Osteocyte (in vitro differentiated cells): ENCODE data around the gene ATRIP. TPM values are rescaled to one million over a fixed set of nuclear protein-coding genes. Genes with fewer than 3 reads are reported as not detected.

ENCODE experiments used
- DNase-seq: peaks from one replicate; pipeline ENCODE4 v3.0.0; 2021; ENCODE audit warnings: mixed read lengths; ENCODE audit not compliant: unreplicated experiment; ENCODE audit errors: extremely low spot score
- H3K27ac Mint-ChIP-seq: one replicate; pipeline ENCODE4 v1.8.0; 2021; ENCODE audit warnings: mild to moderate bottlenecking, mixed read lengths; ENCODE audit not compliant: unreplicated experiment
- H3K27me3 Mint-ChIP-seq: one replicate; pipeline ENCODE4 v1.8.0; 2021; ENCODE audit warnings: mixed read lengths; ENCODE audit not compliant: unreplicated experiment
- H3K36me3 Mint-ChIP-seq: one replicate; pipeline ENCODE4 v1.8.0; 2021; ENCODE audit warnings: mixed read lengths; ENCODE audit not compliant: unreplicated experiment
- H3K4me1 Mint-ChIP-seq: one replicate; pipeline ENCODE4 v1.8.0; 2021; ENCODE audit warnings: mixed read lengths; ENCODE audit not compliant: unreplicated experiment
- H3K4me3 Mint-ChIP-seq: one replicate; pipeline ENCODE4 v1.8.0; 2021; ENCODE audit warnings: mild to moderate bottlenecking, moderate library complexity, mixed read lengths; ENCODE audit not compliant: unreplicated experiment
- H3K9me3 Mint-ChIP-seq: one replicate; pipeline ENCODE4 v1.8.0; 2021; ENCODE audit warnings: mixed read lengths; ENCODE audit not compliant: unreplicated experiment
- long read RNA-seq: library from polyadenylated mRNA; unstranded; transcript quantifications from one replicate; pipeline ENCODE4 v2.0.0, GENCODE V29; 2021
- total RNA-seq: library from RNA; stranded (reverse); gene quantifications from 2 replicates; pipeline ENCODE4 v1.2.1, GENCODE V29; 2021
- TF ChIP-seq, protein P1 (sequence below): fragments of 200-600 bp; sonication (generic); IDR thresholded peaks from 2 replicates; pipeline ENCODE4 v1.5.0; 2021; ENCODE audit warnings: antibody characterized with exemption, mild to moderate bottlenecking, moderate library complexity

ATRIP gene
- total RNA-seq: 8.5 and 9.3 TPM in 2 replicates
- long read RNA-seq, partial matches to known transcripts: 9 of 12 reads
- long read RNA-seq, other reads (novel, unspliced or antisense): 3 of 12 reads

DNA sequence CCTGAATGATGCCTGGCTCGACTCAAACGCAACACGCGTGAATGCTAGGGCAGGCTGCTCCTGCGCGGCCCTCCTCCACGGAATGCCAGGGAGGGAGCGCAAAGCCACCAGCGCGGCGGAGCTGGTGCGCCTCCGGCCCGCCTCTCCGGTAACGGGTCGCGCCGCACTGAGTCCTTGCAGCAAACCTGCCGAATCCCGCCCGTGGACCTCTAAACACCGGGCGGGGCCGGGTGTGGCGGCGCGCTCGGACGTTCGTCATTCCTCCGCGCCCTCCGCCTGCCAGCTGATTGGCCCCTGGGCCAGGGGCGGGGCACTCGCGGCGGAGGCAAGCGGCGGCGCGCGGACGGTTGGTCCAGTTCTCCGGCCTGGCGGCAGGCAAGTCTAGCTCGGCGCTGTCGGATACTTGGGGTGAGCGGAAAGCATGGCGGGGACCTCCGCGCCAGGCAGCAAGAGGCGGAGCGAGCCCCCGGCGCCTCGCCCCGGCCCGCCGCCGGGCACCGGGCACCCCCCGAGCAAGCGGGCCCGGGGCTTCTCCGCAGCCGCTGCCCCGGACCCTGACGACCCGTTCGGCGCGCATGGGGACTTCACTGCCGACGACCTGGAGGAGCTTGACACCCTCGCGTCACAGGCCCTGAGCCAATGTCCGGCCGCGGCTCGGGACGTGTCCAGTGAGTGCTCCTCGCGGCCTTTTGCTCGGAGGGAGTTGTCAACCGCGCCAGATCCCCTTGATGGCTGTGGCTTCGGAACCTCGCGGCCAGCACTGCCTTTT is at the start of gene ATRIP:
Gene ATRIP (plus strand): TSS at position 313 of the 769 bp plus-strand sequence. CDS start 109 bp downstream, at position 422.
- Mint-ChIP-seq H3K36me3 (peaks cover 9% of the 10 kb centered on the region), H3K9me3 (no peaks in the 10 kb centered on the region), H3K27ac (peak within 1 kb of the TSS; percentile 88), H3K27me3 (no peaks in the 10 kb centered on the region), H3K4me3 (peak within 1 kb of the TSS; percentile 88), H3K4me1 (peaks cover 36% of the 10 kb centered on the region)
- TF ChIP-seq, protein P1, sequence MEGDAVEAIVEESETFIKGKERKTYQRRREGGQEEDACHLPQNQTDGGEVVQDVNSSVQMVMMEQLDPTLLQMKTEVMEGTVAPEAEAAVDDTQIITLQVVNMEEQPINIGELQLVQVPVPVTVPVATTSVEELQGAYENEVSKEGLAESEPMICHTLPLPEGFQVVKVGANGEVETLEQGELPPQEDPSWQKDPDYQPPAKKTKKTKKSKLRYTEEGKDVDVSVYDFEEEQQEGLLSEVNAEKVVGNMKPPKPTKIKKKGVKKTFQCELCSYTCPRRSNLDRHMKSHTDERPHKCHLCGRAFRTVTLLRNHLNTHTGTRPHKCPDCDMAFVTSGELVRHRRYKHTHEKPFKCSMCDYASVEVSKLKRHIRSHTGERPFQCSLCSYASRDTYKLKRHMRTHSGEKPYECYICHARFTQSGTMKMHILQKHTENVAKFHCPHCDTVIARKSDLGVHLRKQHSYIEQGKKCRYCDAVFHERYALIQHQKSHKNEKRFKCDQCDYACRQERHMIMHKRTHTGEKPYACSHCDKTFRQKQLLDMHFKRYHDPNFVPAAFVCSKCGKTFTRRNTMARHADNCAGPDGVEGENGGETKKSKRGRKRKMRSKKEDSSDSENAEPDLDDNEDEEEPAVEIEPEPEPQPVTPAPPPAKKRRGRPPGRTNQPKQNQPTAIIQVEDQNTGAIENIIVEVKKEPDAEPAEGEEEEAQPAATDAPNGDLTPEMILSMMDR: no peak
- DNase-seq: peak; percentile 96

DNA sequence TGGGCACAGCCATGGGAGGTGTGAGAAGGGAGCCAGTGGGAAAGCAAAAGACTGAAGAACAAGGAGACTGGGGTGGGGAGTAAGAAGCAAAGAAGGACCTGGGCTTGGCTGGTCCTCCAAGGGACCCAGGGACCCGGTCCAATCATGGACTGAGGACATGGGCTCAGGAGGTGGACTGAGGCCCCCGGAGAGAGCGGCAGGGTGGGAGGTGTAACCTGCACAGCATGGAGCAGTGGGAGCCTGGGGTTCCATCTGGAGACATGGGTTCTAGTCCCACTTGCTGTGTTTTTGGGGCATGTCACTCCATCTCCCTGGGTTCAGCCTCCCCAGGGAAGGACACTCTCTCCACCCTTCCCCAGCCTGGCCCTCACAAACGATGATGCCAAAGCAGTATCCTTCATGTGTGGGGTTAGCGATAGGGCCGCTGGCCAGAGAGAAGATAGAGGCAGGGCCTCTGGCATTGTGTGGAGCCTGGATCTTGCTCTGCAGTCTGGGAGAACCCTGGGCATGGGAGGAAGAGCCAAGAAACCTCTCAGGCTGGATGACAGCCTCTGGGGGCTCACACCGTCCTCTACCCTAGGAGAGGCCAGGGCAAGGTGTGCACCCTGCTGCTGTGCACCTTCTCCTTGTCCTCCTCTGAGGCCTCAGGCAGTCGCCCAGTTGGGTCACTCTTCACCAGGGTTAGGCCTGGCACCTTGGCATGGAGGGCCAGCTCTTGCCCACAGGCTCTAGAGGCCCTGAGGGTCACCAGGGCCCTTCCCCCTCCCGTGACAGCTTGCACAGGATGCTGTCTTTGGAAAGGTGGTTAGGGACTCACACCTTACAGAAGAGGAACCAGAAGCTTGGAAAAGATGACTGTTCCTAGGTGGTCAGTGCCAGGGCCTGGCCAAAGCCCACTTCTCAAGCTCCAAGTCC is 48.5 kb upstream of the ATRIP start:
- Mint-ChIP-seq H3K36me3 (no peaks in the 10 kb centered on the region), H3K9me3 (no peaks in the 10 kb centered on the region), H3K27me3 (peaks cover 18% of the 10 kb centered on the region), H3K27ac (no peak overlapping the region), H3K4me1 (peaks cover 21% of the 10 kb centered on the region), H3K4me3 (no peak overlapping the region)
- DNase-seq: no peak
- TF ChIP-seq, protein P1: no peak

DNA sequence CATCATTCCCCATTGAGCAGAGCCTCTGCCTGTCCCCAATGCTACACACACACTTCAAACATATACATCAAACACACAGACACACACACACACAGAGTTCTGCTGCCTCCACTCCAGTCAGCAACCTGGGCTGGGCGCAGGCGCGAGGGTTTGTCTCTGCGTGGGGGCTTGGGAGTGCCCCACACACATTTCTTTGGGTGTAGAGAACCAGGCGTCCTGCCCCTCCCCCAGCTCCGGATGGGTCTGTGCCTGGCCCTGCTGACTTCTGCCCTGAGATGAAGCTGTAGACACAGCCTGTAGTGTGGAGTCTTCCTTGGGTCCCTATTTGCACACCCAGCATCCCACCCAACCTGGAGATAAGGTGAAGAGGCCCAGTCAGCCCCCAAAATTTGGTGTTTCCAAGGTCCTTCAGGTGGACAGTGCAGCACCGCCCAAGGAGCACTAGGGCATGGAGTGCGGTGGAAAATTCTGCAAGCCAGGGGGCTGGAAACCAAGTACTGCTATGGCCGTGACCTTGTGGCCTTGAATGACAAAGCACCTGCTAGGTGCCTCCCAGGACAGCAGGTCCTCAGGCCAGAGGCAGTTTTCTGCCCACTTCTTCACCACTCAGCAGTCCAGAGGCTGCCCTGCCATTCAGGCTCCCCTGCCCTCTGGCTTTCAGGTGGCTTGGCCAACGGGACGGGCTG is 47.7 kb upstream of the ATRIP start:
- peaks cover 3% of the 10 kb centered on the region for H3K36me3 Mint-ChIP-seq
- peaks cover 18% of the 10 kb centered on the region for H3K27me3 Mint-ChIP-seq
- TF ChIP-seq, protein P1: no peak
- no peak for DNase-seq
- H3K4me1 Mint-ChIP-seq: peaks cover 25% of the 10 kb centered on the region
- no peak overlapping the region for H3K27ac Mint-ChIP-seq
- H3K4me3 Mint-ChIP-seq: no peak overlapping the region
- no peaks in the 10 kb centered on the region for H3K9me3 Mint-ChIP-seq

DNA sequence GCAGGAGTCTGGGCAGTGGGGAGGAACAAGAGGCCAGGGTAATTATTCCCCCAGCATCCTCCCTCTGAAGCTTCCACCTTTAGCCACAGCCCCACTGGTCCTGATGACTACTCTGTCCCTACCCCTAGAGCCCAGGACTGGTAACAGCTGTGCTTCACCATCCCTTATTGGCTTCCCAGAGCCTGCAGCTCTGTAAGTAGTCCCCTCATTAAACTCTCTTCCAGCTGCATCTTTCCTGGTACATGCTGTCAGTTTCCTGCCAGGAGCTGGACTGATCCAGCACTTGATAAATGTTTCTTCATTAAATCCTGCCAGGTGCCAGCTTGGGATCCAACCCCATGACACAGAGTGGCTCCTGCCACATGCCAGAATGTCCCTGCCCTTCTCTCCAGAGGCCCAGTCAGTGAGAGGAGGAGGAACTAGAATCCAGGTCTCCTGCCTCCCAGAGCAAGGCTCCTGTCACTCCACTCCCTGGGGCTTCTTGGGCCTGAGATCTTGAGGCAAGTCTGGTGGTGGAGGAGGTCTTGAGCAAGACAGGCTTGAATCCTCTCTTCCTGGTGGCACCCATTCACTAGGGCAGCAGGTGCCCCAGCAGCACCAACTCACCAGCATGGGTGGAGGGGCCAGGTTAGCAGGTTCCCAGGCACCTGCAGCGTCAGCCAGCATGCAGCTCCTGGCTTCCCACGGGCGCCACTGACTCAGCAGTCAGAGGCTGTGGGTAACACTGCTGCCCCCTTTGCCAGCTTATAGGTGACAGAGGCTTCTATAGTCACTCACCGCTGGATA is 47.0 kb upstream of the ATRIP start:
- TF ChIP-seq, protein P1: no peak
- H3K27ac Mint-ChIP-seq: no peak overlapping the region
- peaks cover 25% of the 10 kb centered on the region for H3K4me1 Mint-ChIP-seq
- DNase-seq: no peak
- no peaks in the 10 kb centered on the region for H3K9me3 Mint-ChIP-seq
- peaks cover 15% of the 10 kb centered on the region for H3K27me3 Mint-ChIP-seq
- H3K4me3 Mint-ChIP-seq: no peak overlapping the region
- peaks cover 7% of the 10 kb centered on the region for H3K36me3 Mint-ChIP-seq
